ENCODE data around the gene PCCA. TPM values are rescaled to one million over a fixed set of nuclear protein-coding genes. Genes with fewer than 3 reads are reported as not detected.

The PCCA gene
- total and polyA plus RNA-seq, 2 experiments from 2014 or later = 41.9 to 46.6 TPM

DNA sequence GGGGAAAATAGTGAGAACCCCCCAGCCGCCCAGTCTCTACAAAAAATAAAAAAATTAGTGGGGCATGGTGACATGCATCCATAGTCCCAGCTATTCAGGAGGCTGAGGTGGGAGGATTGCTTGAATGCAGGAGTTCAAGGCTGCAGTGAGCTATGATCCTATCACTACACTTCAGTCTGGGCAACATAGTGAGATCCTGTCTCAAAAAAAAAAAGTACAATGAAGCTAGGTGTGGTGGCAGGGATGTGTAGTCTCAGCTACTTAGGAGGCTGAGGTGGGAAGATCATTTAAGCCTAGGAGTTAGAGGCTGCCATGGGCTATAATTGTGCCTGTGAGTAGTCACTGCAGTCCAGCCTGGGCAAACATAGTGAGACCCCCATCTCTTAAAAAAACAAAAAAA lies 8.9 kb downstream of the PCCA start:
- Mint-ChIP-seq H3K4me1 (peaks cover 23% of the 10 kb centered on the region), H3K27ac (no peak overlapping the region), H3K36me3 (ENCODE audit: low read depth) (peaks cover 20% of the 10 kb centered on the region), H3K4me3 (no peak overlapping the region), H3K27me3 (ENCODE audit: insufficient read depth, low read depth, poor library complexity) (peaks cover 3% of the 10 kb centered on the region), H3K9me3 (peaks cover 4% of the 10 kb centered on the region; the same call in 1 of the 3 replicates)
- no peak for TF ChIP-seq ETS1 (IDR thresholded peaks at IDR 0.05)
- no peak for TF ChIP-seq EZH2phosphoT487 (IDR thresholded peaks at IDR 0.05; ENCODE audit: unreplicated experiment)
- TF ChIP-seq REST (IDR thresholded peaks at IDR 0.05; ENCODE audit: unreplicated experiment) = no peak
- TF ChIP-seq CREB1 (CRISPR knock-in tag; IDR thresholded peaks at IDR 0.05; ENCODE audit: low read depth) = no peak
- no peak for TF ChIP-seq ZNF331 (CRISPR knock-in tag; IDR thresholded peaks at IDR 0.05; ENCODE audit: low read depth)
- no peak for TF ChIP-seq JUNB (IDR thresholded peaks at IDR 0.05; ENCODE audit: unreplicated experiment)
- TF ChIP-seq POLR2AphosphoS5 (IDR thresholded peaks at IDR 0.05; ENCODE audit: low read depth) = no peak
- no peak for TF ChIP-seq STAT1 (IDR thresholded peaks at IDR 0.05; ENCODE audit: unreplicated experiment)
- no peak for TF ChIP-seq NANOG (IDR thresholded peaks at IDR 0.05; ENCODE audit: borderline replicate concordance)
- TF ChIP-seq, protein P1, sequence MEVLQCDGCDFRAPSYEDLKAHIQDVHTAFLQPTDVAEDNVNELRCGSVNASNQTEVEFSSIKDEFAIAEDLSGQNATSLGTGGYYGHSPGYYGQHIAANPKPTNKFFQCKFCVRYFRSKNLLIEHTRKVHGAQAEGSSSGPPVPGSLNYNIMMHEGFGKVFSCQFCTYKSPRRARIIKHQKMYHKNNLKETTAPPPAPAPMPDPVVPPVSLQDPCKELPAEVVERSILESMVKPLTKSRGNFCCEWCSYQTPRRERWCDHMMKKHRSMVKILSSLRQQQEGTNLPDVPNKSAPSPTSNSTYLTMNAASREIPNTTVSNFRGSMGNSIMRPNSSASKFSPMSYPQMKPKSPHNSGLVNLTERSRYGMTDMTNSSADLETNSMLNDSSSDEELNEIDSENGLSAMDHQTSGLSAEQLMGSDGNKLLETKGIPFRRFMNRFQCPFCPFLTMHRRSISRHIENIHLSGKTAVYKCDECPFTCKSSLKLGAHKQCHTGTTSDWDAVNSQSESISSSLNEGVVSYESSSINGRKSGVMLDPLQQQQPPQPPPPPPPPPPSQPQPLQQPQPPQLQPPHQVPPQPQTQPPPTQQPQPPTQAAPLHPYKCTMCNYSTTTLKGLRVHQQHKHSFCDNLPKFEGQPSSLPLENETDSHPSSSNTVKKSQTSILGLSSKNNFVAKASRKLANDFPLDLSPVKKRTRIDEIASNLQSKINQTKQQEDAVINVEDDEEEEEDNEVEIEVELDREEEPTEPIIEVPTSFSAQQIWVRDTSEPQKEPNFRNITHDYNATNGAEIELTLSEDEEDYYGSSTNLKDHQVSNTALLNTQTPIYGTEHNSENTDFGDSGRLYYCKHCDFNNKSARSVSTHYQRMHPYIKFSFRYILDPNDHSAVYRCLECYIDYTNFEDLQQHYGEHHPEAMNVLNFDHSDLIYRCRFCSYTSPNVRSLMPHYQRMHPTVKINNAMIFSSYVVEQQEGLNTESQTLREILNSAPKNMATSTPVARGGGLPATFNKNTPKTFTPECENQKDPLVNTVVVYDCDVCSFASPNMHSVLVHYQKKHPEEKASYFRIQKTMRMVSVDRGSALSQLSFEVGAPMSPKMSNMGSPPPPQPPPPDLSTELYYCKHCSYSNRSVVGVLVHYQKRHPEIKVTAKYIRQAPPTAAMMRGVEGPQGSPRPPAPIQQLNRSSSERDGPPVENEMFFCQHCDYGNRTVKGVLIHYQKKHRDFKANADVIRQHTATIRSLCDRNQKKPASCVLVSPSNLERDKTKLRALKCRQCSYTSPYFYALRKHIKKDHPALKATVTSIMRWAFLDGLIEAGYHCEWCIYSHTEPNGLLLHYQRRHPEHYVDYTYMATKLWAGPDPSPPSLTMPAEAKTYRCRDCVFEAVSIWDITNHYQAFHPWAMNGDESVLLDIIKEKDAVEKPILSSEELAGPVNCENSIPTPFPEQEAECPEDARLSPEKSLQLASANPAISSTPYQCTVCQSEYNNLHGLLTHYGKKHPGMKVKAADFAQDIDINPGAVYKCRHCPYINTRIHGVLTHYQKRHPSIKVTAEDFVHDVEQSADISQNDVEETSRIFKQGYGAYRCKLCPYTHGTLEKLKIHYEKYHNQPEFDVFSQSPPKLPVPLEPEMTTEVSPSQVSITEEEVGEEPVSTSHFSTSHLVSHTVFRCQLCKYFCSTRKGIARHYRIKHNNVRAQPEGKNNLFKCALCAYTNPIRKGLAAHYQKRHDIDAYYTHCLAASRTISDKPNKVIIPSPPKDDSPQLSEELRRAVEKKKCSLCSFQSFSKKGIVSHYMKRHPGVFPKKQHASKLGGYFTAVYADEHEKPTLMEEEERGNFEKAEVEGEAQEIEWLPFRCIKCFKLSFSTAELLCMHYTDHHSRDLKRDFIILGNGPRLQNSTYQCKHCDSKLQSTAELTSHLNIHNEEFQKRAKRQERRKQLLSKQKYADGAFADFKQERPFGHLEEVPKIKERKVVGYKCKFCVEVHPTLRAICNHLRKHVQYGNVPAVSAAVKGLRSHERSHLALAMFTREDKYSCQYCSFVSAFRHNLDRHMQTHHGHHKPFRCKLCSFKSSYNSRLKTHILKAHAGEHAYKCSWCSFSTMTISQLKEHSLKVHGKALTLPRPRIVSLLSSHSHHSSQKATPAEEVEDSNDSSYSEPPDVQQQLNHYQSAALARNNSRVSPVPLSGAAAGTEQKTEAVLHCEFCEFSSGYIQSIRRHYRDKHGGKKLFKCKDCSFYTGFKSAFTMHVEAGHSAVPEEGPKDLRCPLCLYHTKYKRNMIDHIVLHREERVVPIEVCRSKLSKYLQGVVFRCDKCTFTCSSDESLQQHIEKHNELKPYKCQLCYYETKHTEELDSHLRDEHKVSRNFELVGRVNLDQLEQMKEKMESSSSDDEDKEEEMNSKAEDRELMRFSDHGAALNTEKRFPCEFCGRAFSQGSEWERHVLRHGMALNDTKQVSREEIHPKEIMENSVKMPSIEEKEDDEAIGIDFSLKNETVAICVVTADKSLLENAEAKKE (CRISPR knock-in tag; IDR thresholded peaks at IDR 0.05) = no peak
- TF ChIP-seq EZH2 (IDR thresholded peaks at IDR 0.05; ENCODE audit: low read depth, unreplicated experiment) = no peak
- TF ChIP-seq CTCF (conservative IDR thresholded peaks at IDR 0.05; ENCODE audit: low read depth in 2 of 2) = no peak
- Histone ChIP-seq H3K4me1 (ENCODE audit: insufficient read depth) (no peaks in the 10 kb centered on the region), H3K27me3 (ENCODE audit: insufficient read depth) (no peaks in the 10 kb centered on the region), H2AFZ (no peak overlapping the region), H3K4me3 (no peak overlapping the region), H3F3A (replicated peaks; ENCODE audit: low read depth) (no peaks in the 10 kb centered on the region; the same call in 1 of the 2 replicates), H3K9me2 (ENCODE audit: insufficient read depth) (0 out of 2 replicates have a peak, but pooled peaks cover 5% of the 10 kb centered on the region), H3K4me2 (no peak overlapping the region), H3K79me2 (replicated peaks; ENCODE audit: insufficient read depth) (peaks cover 99% of the 10 kb centered on the region), H3K27ac (ENCODE audit: low read depth) (no peak overlapping the region), H3K36me3 (ENCODE audit: insufficient read depth) (peaks cover 3% of the 10 kb centered on the region; the same call in 1 of the 2 replicates), H4K20me1 (replicated peaks; ENCODE audit: insufficient read depth) (peaks cover 25% of the 10 kb centered on the region)
- ATAC-seq (no peak), DNase-seq (ENCODE audit: low spot score) (no peak)

Measured in GM23338 (cell line).